ENCODE results near the gene HLA-DOA. TPM values are rescaled to one million over a fixed set of nuclear protein-coding genes. Genes with fewer than 3 reads are reported as not detected.

The HLA-DOA gene
- polyA plus RNA-seq: not detected in 2 replicates

GRCh38 chr6:33008944-33009861 lies at the start of gene HLA-DOA:
HLA-DOA (minus strand) TSS chr6:33009591.

GRCh38 chr6:32968093-32968866 lies 41.1 kb downstream of the HLA-DOA start, which contains the start of gene BRD2:
BRD2 (plus strand) TSS chr6:32968594; CDS start chr6:32972899, 4,305 bp downstream.

Other genes with a start within 250 kb of the HLA-DOA start
- not detected in 2 replicates for gene HLA-DQB2, start 246.1 kb downstream of the HLA-DOA start, polyA plus RNA-seq
- gene HLA-DOB, start 192.6 kb downstream of the HLA-DOA start, polyA plus RNA-seq: not detected in 2 replicates
- 4.2 and 4.7 TPM in 2 replicates for gene TAP2, start 170.9 kb downstream of the HLA-DOA start, polyA plus RNA-seq
- gene PSMB8, start 165.5 kb downstream of the HLA-DOA start, polyA plus RNA-seq: 3.1 and 6.6 TPM in 2 replicates
- 3.8 and 5.5 TPM in 2 replicates for gene TAP1, start 155.9 kb downstream of the HLA-DOA start, polyA plus RNA-seq
- gene PSMB9, start 155.4 kb downstream of the HLA-DOA start, polyA plus RNA-seq: 0.23 and 0.32 TPM in 2 replicates
- gene HLA-DMB, start 68.6 kb downstream of the HLA-DOA start, polyA plus RNA-seq: not detected in 2 replicates
- gene HLA-DMA, start 56.5 kb downstream of the HLA-DOA start, polyA plus RNA-seq: 1.4 TPM in 1 of 2 replicates, not detected in the other
- gene BRD2, start 41.0 kb downstream of the HLA-DOA start, polyA plus RNA-seq: 26.5 and 27.3 TPM in 2 replicates
- gene HLA-DPA1, start 64.1 kb upstream of the HLA-DOA start, polyA plus RNA-seq: 0.26 and 0.92 TPM in 2 replicates
- gene HLA-DPB1, start 66.4 kb upstream of the HLA-DOA start, polyA plus RNA-seq: 112 and 120 TPM in 2 replicates
- gene COL11A2, start 182.9 kb upstream of the HLA-DOA start, polyA plus RNA-seq: 0.67 and 1.0 TPM in 2 replicates
- gene RXRB, start 191.1 kb upstream of the HLA-DOA start, polyA plus RNA-seq: 3.3 and 5.7 TPM in 2 replicates
- gene SLC39A7, start 191.3 kb upstream of the HLA-DOA start, polyA plus RNA-seq: 5.7 and 9.7 TPM in 2 replicates
- 3.1 and 10.1 TPM in 2 replicates for gene HSD17B8, start 195.1 kb upstream of the HLA-DOA start, polyA plus RNA-seq
- gene RING1, start 198.9 kb upstream of the HLA-DOA start, polyA plus RNA-seq: 6.8 and 15.9 TPM in 2 replicates

All from Purkinje cell (primary cell).